Epithelial cell of proximal tubule (primary cell): ENCODE data around the gene CCDC9B. TPM values are rescaled to one million over a fixed set of nuclear protein-coding genes. Genes with fewer than 3 reads are reported as not detected.

ENCODE experiments used
- DNase-seq: peaks from one replicate; pipeline ENCODE4 v3.0.0-alpha.2; 2011; ENCODE audit warnings: low read depth
- H3K4me3 ChIP-seq: 2 replicates; pipeline ENCODE4 v1.5.1; 2011; ENCODE audit warnings: low read depth, mild to moderate bottlenecking, low read length
- total RNA-seq: library from RNA; depleted of rRNA; stranded (reverse); fragments of >200 nt; gene quantifications from 2 replicates; pipeline ENCODE4 v1.2.3, GENCODE V29; 2015
- TF ChIP-seq, protein P1 (sequence below): conservative IDR thresholded peaks from 2 replicates; pipeline ENCODE4 v1.5.1; 2012; ENCODE audit warnings: low read depth, mild to moderate bottlenecking, low read length

CCDC9B gene
- total RNA-seq, 1 donor from 2014 or later = 4.6 TPM

DNA sequence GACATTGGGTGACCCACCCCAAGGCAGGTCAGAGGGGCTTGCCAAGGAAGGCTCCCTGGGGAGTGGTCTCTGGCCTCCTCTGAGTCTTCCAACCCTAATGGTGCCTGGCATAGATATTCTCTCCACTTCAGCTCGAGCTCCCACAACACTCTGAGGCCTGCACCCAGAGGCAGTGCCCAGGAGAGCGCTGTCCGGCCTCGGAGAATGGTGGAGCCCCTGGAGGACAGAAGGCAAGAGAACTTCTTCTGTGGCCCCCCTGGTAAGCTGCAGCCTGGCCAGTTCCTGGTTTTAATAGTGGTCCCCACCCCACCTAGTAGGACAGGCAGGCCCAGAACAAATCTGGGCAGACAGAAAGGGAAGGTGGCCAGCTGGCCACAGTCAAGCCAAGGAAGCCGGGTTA is 24.3 kb upstream of the CCDC9B start:
- TF ChIP-seq, protein P1, sequence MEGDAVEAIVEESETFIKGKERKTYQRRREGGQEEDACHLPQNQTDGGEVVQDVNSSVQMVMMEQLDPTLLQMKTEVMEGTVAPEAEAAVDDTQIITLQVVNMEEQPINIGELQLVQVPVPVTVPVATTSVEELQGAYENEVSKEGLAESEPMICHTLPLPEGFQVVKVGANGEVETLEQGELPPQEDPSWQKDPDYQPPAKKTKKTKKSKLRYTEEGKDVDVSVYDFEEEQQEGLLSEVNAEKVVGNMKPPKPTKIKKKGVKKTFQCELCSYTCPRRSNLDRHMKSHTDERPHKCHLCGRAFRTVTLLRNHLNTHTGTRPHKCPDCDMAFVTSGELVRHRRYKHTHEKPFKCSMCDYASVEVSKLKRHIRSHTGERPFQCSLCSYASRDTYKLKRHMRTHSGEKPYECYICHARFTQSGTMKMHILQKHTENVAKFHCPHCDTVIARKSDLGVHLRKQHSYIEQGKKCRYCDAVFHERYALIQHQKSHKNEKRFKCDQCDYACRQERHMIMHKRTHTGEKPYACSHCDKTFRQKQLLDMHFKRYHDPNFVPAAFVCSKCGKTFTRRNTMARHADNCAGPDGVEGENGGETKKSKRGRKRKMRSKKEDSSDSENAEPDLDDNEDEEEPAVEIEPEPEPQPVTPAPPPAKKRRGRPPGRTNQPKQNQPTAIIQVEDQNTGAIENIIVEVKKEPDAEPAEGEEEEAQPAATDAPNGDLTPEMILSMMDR = no peak
- no peak overlapping the region for H3K4me3 ChIP-seq

DNA sequence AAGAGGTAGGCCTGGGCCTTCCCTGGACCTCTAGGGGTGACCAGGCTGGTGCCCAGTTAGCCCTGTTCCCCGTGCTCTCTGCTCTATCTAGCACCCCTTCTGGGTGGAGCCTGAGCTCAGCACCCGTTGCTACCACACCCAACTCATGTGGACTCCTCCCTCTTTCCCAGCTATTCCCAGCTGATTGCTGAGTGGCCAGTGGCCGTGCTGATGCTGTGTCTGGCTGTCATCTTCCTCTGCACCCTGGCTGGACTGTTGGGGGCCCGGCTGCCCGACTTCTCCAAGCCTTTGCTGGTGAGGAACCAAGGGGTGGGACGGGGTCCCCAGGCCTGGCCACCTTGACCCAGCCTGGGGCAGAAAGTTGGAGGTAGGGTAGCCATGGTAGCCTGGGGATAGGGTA is 23.5 kb upstream of the CCDC9B start:
- no peak for DNase-seq
- H3K4me3 ChIP-seq = no peak overlapping the region
- TF ChIP-seq, protein P1 = no peak

More for the DNA sequence above, 24.3 kb upstream of the CCDC9B start:
- no peak for DNase-seq

DNA sequence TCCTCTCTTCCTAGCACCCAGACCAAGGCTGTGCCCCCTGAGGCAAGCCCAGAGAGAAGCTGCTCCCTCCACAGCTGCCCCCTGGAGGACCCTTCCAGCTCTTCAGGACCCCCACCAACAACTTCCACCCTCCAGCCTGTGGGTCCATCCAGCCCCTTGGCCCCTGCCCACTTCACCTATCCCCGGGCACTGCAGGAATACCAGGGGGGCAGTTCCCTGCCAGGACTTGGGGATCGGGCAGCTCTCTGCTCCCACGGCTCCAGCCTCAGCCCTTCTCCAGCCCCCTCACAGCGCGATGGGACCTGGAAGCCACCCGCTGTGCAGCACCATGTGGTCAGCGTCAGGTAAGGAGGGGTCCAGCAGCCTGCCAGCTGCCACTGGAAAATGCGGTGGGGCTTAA is 22.9 kb upstream of the CCDC9B start:
- TF ChIP-seq, protein P1 = no peak
- H3K4me3 ChIP-seq = no peak overlapping the region

DNA sequence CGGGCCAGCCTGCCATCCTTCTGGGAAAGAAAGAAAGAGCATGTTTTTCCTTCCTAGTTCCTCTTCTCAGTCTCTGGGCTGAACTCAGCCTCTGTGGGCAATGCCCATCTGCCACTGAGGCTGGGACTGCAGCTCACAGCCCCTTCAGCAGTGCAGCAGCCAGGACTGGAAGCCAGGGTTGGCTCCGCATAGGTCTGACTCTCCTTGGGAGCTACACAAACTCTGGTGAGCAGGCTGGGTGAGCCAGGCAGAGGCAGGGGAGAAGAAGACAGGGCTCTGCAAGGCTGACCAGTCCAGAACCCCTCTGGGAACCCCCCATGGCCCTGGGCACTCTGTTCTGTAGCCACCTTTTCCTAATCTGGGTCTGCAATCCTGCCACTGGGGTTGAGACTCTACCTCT is 20.9 kb upstream of the CCDC9B start:
- TF ChIP-seq, protein P1 = no peak
- DNase-seq = no peak
- H3K4me3 ChIP-seq = no peak overlapping the region

More for the DNA sequence above, 22.9 kb upstream of the CCDC9B start:
- no peak for DNase-seq

DNA sequence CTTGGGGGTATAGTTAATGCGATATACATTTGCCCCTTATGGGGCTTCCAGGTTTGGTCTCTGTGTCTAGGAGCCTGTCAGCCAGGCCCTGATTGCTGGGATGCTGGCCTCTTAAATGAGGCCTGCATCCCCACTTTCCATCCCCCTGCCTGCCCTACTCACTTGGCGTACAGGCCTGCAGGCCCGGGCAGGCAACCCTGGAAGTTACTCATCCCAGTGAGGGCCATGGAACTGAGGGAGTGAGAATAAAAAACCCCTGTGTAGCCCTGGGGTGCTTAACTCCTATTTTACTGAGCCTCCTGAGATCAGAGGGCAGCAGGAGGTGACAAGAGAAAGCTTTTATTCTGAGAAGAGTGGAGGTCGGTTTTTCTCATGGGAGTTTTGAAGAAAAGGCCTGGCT is 19.3 kb upstream of the CCDC9B start:
- DNase-seq = no peak
- TF ChIP-seq, protein P1 = no peak
- H3K4me3 ChIP-seq = no peak overlapping the region

DNA sequence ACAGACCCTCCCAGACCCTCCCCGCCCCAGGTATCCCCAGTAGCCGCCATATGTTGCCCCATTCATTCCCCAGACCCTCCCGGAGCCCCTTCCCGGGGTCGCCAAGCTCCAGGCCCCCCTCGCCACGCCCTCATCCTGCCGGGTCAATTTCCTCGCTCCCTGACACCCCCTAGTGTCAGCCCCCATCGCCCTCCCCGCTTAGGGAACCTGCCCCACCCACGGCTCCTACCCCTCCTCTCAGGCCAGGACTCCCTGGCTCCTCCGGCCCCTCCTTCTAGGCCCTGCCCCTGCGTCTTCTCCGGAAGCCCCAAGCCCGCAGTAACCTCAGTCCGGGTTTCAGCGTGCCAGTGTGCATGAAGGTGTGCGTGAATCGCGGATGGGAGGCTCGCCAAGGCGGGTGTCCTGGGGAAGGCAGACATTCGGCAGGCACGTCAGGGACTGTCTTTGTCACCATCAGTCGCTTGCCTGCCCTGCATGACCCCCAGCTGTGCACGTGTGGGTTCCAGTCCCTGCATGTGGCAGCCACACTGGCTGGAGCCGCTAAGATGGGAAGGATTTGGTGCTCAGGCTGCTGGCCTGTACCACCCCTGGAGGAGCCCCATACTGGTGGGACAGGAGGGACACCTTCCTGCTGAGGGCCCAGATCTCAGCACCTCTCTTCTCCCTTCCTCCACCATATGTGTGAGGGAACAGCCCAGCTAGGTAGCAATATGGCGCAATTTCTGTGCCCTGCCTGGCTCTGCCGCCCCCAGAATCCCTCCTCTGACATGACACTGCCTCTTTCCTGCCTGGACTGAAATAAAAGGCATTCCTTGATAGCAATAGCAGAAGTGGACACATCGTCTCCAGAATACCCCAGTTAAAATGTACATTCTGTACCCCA is 18.0 kb upstream of the CCDC9B start:
- TF ChIP-seq, protein P1 = peak; percentile 8
- DNase-seq = no peak
- peak overlapping the region; percentile 60 for H3K4me3 ChIP-seq
